RWPE1 (cell line): Measurements from ENCODE around the gene VPS54.
"Not testable (repeated sequence)": the region's sequence is repeated elsewhere in the genome, so short reads cannot be mapped to it uniquely, and the experiment has no call there.

Source experiments
- CTCF ChIA-PET: fragments of 350-600 bp; sonication (Branson Sonifier 250); formaldehyde crosslinking; extraction: SDS; loops from one replicate; lab custom pipeline; 2021; lab: Yijun Ruan, JAX
- POLR2A ChIA-PET: fragments of 400-600 bp; formaldehyde crosslinking; extraction: SDS; loops from one replicate; lab custom pipeline; 2020; ENCODE audit warnings: antibody characterized with exemption; ENCODE audit not compliant: low non-redundant PET; lab: Yijun Ruan, JAX
- DNase-seq: peaks from one replicate; pipeline ENCODE4 v3.0.0; 2012; ENCODE audit warnings: low spot score
- H3K27ac ChIP-seq: fragments of 450-650 bp; 2 replicates; pipeline ENCODE4 v1.5.1; 2017
- TF ChIP-seq, protein P1 (sequence below): fragments of 450-650 bp; conservative IDR thresholded peaks from 2 replicates; pipeline ENCODE4 v1.5.1; 2017; ENCODE audit warnings: low read depth, mild to moderate bottlenecking

The VPS54 gene

DNA sequence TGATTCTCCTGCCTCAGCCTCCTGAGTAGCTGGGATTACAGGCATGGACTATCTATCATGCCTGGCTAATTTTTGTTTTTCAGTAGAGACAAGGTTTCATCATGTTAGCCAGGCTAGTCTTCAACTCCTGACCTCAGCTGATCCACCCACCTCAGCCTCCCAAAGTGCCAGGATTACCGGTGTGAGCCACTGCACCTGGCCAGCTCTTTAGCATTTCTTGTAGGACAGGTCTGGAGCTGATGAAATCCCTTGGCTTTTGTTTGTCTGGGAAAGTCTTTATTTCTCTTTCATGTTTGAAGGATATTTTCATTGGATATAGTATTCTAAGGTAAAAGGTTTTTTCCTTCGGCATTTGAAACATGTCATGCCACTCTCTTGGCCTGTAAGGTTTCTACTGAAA lies 20.2 kb downstream of the VPS54 start:
- TF ChIP-seq, protein P1, sequence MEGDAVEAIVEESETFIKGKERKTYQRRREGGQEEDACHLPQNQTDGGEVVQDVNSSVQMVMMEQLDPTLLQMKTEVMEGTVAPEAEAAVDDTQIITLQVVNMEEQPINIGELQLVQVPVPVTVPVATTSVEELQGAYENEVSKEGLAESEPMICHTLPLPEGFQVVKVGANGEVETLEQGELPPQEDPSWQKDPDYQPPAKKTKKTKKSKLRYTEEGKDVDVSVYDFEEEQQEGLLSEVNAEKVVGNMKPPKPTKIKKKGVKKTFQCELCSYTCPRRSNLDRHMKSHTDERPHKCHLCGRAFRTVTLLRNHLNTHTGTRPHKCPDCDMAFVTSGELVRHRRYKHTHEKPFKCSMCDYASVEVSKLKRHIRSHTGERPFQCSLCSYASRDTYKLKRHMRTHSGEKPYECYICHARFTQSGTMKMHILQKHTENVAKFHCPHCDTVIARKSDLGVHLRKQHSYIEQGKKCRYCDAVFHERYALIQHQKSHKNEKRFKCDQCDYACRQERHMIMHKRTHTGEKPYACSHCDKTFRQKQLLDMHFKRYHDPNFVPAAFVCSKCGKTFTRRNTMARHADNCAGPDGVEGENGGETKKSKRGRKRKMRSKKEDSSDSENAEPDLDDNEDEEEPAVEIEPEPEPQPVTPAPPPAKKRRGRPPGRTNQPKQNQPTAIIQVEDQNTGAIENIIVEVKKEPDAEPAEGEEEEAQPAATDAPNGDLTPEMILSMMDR, result no peak
- DNase-seq, result no peak
- POLR2A ChIA-PET, result no interaction called here
- no peak overlapping the region for H3K27ac ChIP-seq
- CTCF ChIA-PET, result no interaction called here

- POLR2A ChIA-PET, result not testable (repeated sequence)
Observed at GRCh38 chr2:63996582-63997198, 22.5 kb downstream of the VPS54 start.

DNA sequence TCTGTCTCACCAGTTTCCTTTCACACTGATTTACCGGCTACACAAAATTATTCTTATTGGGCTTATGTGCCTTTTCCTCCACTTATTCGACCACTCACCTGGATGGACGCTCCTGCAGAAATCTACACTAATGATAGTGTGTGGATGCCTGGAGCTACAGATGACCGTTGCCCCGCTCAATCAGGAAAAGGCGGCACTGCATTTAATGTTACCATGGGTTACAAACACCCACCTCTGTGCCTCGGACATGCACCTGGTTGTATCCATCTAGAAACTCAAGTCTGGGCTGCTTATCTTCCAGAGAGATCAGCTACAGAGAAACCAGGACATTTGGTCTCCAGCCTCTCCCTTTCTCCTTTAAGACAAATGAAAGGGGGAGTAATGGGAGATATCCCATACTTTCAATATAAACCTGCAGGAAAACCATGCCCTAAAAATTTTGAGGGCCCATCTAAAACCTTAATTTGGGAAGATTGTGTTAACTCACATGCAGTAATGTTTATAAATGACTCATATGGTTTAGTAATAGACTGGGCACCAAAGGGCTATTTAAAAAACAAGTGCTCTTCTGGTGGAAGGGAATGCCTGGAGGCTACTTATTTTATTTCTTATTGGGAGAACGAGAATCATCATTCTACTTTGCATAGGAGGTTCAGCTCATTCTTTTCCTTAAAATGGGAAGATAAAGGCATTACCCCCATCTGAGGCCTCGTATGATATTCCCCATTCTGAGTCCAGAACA lies 24.7 kb downstream of the VPS54 start:
- DNase-seq, POLR2A ChIA-PET, CTCF ChIA-PET, H3K27ac ChIP-seq: not testable (repeated sequence)

More at GRCh38 chr2:63996582-63997198, 22.5 kb downstream of the VPS54 start:
- CTCF ChIA-PET, H3K27ac ChIP-seq, DNase-seq: not testable (repeated sequence)

- POLR2A ChIA-PET, result no interaction called here
- no peak overlapping the region for H3K27ac ChIP-seq
- no peak for DNase-seq
- CTCF ChIA-PET, result no interaction called here
- TF ChIP-seq, protein P1, result no peak
Observed at GRCh38 chr2:63993871-63994270, 25.4 kb downstream of the VPS54 start.

DNA sequence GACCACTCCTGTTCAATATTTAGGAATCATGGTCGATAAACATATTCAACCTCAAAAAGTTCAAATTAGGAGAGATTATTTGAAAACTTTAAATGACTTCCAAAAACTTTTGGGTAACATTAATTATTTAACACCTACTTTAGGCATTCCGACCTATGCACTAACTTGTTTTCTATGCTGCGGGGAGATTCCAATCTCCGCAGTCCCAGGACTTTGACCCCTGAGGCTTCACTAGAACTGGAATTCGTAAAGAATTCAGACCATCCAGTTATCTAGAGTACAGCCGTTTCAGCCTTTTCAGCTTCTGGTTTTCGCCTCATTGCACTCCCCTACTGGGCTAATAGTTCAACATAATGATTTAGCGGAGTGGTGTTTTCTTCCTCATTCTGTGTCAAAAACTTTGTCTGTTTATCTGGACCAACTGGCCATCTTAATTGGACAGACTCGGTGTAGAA lies 26.1 kb downstream of the VPS54 start:
- DNase-seq, CTCF ChIA-PET, POLR2A ChIA-PET, H3K27ac ChIP-seq: not testable (repeated sequence)

- DNase-seq, result no peak
- no peak overlapping the region for H3K27ac ChIP-seq
- CTCF ChIA-PET, result no interaction called here
- TF ChIP-seq, protein P1, result no peak
- POLR2A ChIA-PET, result no interaction called here
Observed at GRCh38 chr2:63992061-63992685, 27.1 kb downstream of the VPS54 start.

DNA sequence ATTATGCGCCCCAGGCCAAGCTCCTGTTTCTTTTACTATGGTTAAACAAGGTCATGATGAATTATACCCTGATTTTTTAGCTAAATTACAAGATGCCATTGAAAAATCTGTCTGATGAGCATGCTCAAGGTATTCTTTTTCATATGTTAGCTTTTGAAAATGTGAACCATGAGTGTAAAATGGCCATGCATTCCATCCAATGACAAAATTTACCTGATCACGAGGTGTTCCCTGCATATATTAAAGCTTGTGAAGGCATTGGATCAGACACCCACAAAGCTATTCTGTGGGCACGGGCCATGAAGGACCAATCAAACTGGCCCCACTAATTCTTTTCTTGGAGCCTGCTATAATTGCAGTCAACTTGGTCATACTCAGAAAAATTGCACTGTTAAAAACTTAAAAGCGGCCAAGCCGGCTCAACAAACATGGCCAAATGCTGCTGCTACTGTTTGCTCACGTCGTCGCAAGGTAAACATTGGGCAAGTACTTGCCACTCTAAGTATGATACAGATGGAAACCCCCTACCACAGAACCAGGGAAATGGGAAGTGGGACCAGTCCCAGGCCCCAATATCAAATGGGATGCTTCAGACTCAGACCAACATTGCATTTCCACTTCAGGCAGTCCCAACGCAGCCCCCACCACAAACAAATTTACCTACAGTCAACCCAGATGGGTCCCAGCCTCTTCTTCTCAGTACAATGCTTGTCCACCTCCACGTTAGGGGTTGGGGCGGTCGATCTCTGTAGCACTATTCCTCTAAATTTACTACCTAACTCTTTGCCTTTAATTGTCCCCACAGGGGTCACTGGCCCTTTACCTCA lies 27.8 kb downstream of the VPS54 start:
- POLR2A ChIA-PET, result interaction anchor here (0.7 kb wide), 1 partner anchor 38 kb away, joined by 3 read pairs; no protein-coding TSS in a partner anchor
- DNase-seq, CTCF ChIA-PET, H3K27ac ChIP-seq: not testable (repeated sequence)

GRCh38 chr2:63990072-63990471 lies 29.2 kb downstream of the VPS54 start:
- TF ChIP-seq, protein P1, result no peak
- ChIA-PET CTCF (no interaction called here), POLR2A (no interaction called here)
- H3K27ac ChIP-seq, result no peak overlapping the region
- DNase-seq, result no peak

DNA sequence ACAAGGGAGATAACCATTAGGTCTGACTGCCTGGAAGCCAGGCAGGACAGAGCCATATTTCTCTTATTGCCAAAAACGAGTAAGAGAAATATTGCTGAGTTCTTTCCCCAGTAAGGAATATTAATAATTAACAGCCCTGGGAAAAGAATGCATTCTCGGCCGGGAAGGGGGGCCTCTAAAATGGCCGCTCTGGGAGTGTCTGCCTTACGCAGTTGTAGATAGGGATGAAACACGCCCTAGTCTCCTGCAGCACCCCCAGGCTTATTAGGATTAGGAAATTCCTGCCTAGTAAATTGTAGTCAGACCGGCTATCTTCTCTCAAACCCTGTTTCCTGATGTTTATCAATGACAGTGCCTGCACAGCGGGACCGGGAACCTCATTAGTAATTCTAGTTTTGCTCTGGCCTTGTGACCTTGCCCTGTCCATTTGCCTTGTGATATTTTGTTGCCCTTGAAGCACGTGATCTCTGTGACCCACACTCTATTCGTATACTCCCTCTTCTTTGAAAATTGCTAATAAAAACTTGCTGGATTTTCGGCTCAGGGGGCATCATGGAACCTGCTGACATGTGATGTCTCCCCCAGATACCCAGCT lies 30.3 kb downstream of the VPS54 start:
- CTCF ChIA-PET, H3K27ac ChIP-seq, POLR2A ChIA-PET, DNase-seq: not testable (repeated sequence)
